Neural progenitor cell (in vitro differentiated cells): ENCODE data around the gene WDPCP.

Experiments used
- EZH2 ChIP-seq: fragments of 200-600 bp; sonication (generic); IDR thresholded peaks from 2 replicates; pipeline ENCODE4 v1.6.1; 2017; ENCODE audit warnings: antibody characterized with exemption, mild to moderate bottlenecking, moderate library complexity
- EZH2phosphoT487 ChIP-seq: fragments of 200-600 bp; sonication (generic); IDR thresholded peaks from 2 replicates; pipeline ENCODE4 v1.6.1; 2017; ENCODE audit warnings: antibody characterized with exemption
- TF ChIP-seq, protein P1 (sequence below): fragments of 200-600 bp; sonication (generic); IDR thresholded peaks from 2 replicates; pipeline ENCODE4 v1.5.1; 2017; ENCODE audit warnings: antibody characterized with exemption, mild to moderate bottlenecking

DNA sequence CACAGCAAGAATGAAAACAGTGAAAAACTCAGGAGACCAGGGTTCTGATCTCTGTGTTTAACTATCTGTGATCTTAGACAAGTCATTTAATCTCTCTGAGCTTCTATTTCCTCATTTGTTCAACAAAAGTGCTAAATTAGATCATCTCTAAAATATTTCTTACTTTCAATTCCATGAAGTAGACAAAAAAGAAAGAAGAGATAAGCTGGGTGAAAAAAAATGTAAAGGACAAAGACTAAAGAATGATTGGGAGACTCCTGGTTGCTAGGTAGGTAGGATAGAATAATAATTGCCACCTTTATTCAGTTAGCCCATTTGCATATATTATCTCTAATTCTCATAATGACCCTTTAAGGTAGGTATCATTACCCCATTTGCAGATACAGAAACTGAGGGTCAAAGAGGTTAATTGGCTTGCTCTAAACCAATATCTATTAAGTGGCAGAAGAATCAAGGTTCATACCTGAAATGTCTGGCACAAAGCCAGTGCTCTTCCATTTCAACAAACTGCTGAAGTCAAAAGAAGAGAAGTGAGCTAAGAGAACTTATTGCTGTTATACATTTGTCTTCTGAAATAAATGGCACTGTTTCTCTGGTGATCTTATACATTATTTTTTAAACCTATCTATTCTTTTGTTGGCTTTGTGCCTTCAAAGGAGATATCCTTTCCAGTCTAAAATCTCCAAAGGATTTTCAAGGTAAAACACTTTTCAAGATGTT lies 395.9 kb downstream of the WDPCP start:
- TF ChIP-seq EZH2phosphoT487: no peak
- TF ChIP-seq, protein P1, sequence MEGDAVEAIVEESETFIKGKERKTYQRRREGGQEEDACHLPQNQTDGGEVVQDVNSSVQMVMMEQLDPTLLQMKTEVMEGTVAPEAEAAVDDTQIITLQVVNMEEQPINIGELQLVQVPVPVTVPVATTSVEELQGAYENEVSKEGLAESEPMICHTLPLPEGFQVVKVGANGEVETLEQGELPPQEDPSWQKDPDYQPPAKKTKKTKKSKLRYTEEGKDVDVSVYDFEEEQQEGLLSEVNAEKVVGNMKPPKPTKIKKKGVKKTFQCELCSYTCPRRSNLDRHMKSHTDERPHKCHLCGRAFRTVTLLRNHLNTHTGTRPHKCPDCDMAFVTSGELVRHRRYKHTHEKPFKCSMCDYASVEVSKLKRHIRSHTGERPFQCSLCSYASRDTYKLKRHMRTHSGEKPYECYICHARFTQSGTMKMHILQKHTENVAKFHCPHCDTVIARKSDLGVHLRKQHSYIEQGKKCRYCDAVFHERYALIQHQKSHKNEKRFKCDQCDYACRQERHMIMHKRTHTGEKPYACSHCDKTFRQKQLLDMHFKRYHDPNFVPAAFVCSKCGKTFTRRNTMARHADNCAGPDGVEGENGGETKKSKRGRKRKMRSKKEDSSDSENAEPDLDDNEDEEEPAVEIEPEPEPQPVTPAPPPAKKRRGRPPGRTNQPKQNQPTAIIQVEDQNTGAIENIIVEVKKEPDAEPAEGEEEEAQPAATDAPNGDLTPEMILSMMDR: no peak
- TF ChIP-seq EZH2: no peak
